ENCODE data around the gene PHYHIPL.
"Not testable (repeated sequence)": the region's sequence is repeated elsewhere in the genome, so short reads cannot be mapped to it uniquely, and the experiment has no call there.

Gene PHYHIPL

GRCh38 chr10:59190332-59190731 is 13.9 kb downstream of the PHYHIPL start:
- DNase-seq (ENCODE audit: low read depth in 1 of 2, low spot score in 1 of 2) = no peak

- DNase-seq (ENCODE audit: low read depth in 1 of 2, low spot score in 1 of 2) = no peak
Observed at GRCh38 chr10:59206204-59206720, 29.8 kb downstream of the PHYHIPL start.

GRCh38 chr10:59212301-59212798 is 35.9 kb downstream of the PHYHIPL start:
- no peak for DNase-seq (ENCODE audit: low read depth in 1 of 2, low spot score in 1 of 2)

- no peak for DNase-seq (ENCODE audit: low read depth in 1 of 2, low spot score in 1 of 2)
Observed at GRCh38 chr10:59214160-59214559, 37.7 kb downstream of the PHYHIPL start.

GRCh38 chr10:59216178-59216869 is 39.9 kb downstream of the PHYHIPL start:
- no peak for DNase-seq (ENCODE audit: low read depth in 1 of 2, low spot score in 1 of 2)

GRCh38 chr10:59222788-59223187 is 46.3 kb downstream of the PHYHIPL start:
- DNase-seq (ENCODE audit: low read depth in 1 of 2, low spot score in 1 of 2) = no peak

- not testable (repeated sequence) for DNase-seq (ENCODE audit: low read depth in 1 of 2, low spot score in 1 of 2)
Observed at GRCh38 chr10:59223597-59223996, 47.2 kb downstream of the PHYHIPL start.

- DNase-seq (ENCODE audit: low read depth in 1 of 2, low spot score in 1 of 2) = no peak
Observed at GRCh38 chr10:59225211-59225610, 48.8 kb downstream of the PHYHIPL start.

GRCh38 chr10:59227136-59227673 is 50.8 kb downstream of the PHYHIPL start:
- DNase-seq (ENCODE audit: low read depth in 1 of 2, low spot score in 1 of 2) = no peak

- no peak for DNase-seq (ENCODE audit: low read depth in 1 of 2, low spot score in 1 of 2)
Observed at GRCh38 chr10:59229441-59229840, 53.0 kb downstream of the PHYHIPL start.

GRCh38 chr10:59234194-59234593 is 57.8 kb downstream of the PHYHIPL start:
- DNase-seq (ENCODE audit: low read depth in 1 of 2, low spot score in 1 of 2) = no peak

- no peak for DNase-seq (ENCODE audit: low read depth in 1 of 2, low spot score in 1 of 2)
Observed at GRCh38 chr10:59234816-59235429, 58.5 kb downstream of the PHYHIPL start.

- DNase-seq (ENCODE audit: low read depth in 1 of 2, low spot score in 1 of 2) = no peak
Observed at GRCh38 chr10:59236064-59236697, 59.7 kb downstream of the PHYHIPL start.

GRCh38 chr10:59237775-59238174 is 61.3 kb downstream of the PHYHIPL start:
- DNase-seq (ENCODE audit: low read depth in 1 of 2, low spot score in 1 of 2) = no peak

GRCh38 chr10:59239108-59239507 is 62.7 kb downstream of the PHYHIPL start:
- DNase-seq (ENCODE audit: low read depth in 1 of 2, low spot score in 1 of 2) = not testable (repeated sequence)

GRCh38 chr10:59240582-59241183 is 64.2 kb downstream of the PHYHIPL start:
- DNase-seq (ENCODE audit: low read depth in 1 of 2, low spot score in 1 of 2) = no peak

GRCh38 chr10:59242057-59242456 is 65.6 kb downstream of the PHYHIPL start:
- DNase-seq (ENCODE audit: low read depth in 1 of 2, low spot score in 1 of 2) = no peak

GRCh38 chr10:59242991-59243390 is 66.5 kb downstream of the PHYHIPL start:
- DNase-seq (ENCODE audit: low read depth in 1 of 2, low spot score in 1 of 2) = no peak

- DNase-seq (ENCODE audit: low read depth in 1 of 2, low spot score in 1 of 2) = no peak
Observed at GRCh38 chr10:59243611-59244195, 67.3 kb downstream of the PHYHIPL start.

GRCh38 chr10:59244871-59245270 is 68.4 kb downstream of the PHYHIPL start:
- DNase-seq (ENCODE audit: low read depth in 1 of 2, low spot score in 1 of 2) = no peak

- DNase-seq (ENCODE audit: low read depth in 1 of 2, low spot score in 1 of 2) = no peak
Observed at GRCh38 chr10:59245686-59246085, 69.2 kb downstream of the PHYHIPL start.
